Ovary (tissue), 3 donors: Measurements from ENCODE around the gene OR13C5.

Experiments used
- CTCF ChIP-seq, 3 donors: fragments of 450-650 bp in 2 of 3; fragments of 200-600 bp in 1 of 3; IDR thresholded peaks; one replicate each; pipeline versions ENCODE4 v1.5.1 to v1.8.0; 2016 to 2022; ENCODE audit warnings: antibody characterized with exemption in 3 of 3, mild to moderate bottlenecking in 1 of 3
- POLR2A ChIP-seq: fragments of 450-650 bp; IDR thresholded peaks from one replicate; pipeline ENCODE4 v1.6.1; 2017; ENCODE audit warnings: antibody characterized with exemption, mild to moderate bottlenecking, moderate library complexity
- donor health status: DM: no; HTN: no; CAD: no.

GRCh38 chr9:104580562-104580961 lies 18.7 kb downstream of the OR13C5 start:
- TF ChIP-seq CTCF (IDR thresholded peaks at IDR 0.05) (no peak), POLR2A (no peak)
